NCI-H2196 (cell line): Measurements from ENCODE around the gene EPS8L1.

Experiments
- DNase-seq: peaks from one replicate; lab custom pipeline; 2025; ENCODE audit not compliant: unreplicated experiment; lab: John Stamatoyannopoulos, UW

EPS8L1 gene

GRCh38 chr19:55080121-55080967 lies 4.7 kb downstream of the EPS8L1 start:
- DNase-seq, result peak; percentile 90

- DNase-seq, result peak; percentile 74
Observed at GRCh38 chr19:55080968-55081769, 5.5 kb downstream of the EPS8L1 start.

- no peak for DNase-seq
Observed at GRCh38 chr19:55081770-55082019, 6.0 kb downstream of the EPS8L1 start.

GRCh38 chr19:55082020-55082851 lies 6.6 kb downstream of the EPS8L1 start:
- DNase-seq, result no peak

- DNase-seq, result no peak
Observed at GRCh38 chr19:55083004-55083850, 7.6 kb downstream of the EPS8L1 start.

GRCh38 chr19:55084416-55084815 lies 8.7 kb downstream of the EPS8L1 start:
- DNase-seq, result no peak

GRCh38 chr19:55085923-55086715 lies 10.4 kb downstream of the EPS8L1 start:
- DNase-seq, result no peak

- peak; percentile 95 for DNase-seq
Observed at GRCh38 chr19:55086730-55087541, 11.3 kb downstream of the EPS8L1 start.

GRCh38 chr19:55087542-55087901 lies 11.9 kb downstream of the EPS8L1 start:
- no peak for DNase-seq

GRCh38 chr19:55088021-55088451 lies 12.4 kb downstream of the EPS8L1 start:
- no peak for DNase-seq

- DNase-seq, result peak; percentile 91
Observed at GRCh38 chr19:55088543-55089341, 13.1 kb downstream of the EPS8L1 start.

GRCh38 chr19:55089342-55089944 lies 13.8 kb downstream of the EPS8L1 start:
- no peak for DNase-seq

GRCh38 chr19:55090564-55090963 lies 14.9 kb downstream of the EPS8L1 start:
- DNase-seq, result no peak

GRCh38 chr19:55091126-55091910 lies 15.6 kb downstream of the EPS8L1 start:
- DNase-seq, result no peak

- DNase-seq, result no peak
Observed at GRCh38 chr19:55091955-55092354, 16.3 kb downstream of the EPS8L1 start.

GRCh38 chr19:55092423-55093318 lies 17.0 kb downstream of the EPS8L1 start:
- DNase-seq, result no peak
